ENCODE data around the gene PSMA7. TPM values are rescaled to one million over a fixed set of nuclear protein-coding genes. Genes with fewer than 3 reads are reported as not detected.

Gene PSMA7
- total RNA-seq, 1 experiment from 2014 or later, result 332 TPM

GRCh38 chr20:62157387-62158087 lies 14.3 kb upstream of the PSMA7 start:
- peaks cover 25 to 29% of the 10 kb centered on the region in 2 experiments for H3K4me1 Mint-ChIP-seq
- Histone ChIP-seq H3K4ac (ENCODE audit: low read depth, low read length) (no peak overlapping the region), H2BK120ac (ENCODE audit: low read depth, low read length, poor library complexity, severe bottlenecking) (no peak overlapping the region), H3K79me2 (ENCODE audit: insufficient read depth, low read length) (peaks cover 12% of the 10 kb centered on the region; the same call in 1 of the 2 replicates), H3K27ac (ENCODE audit: insufficient read length, low read depth, low read length) (no peak overlapping the region), H4K20me1 (ENCODE audit: control insufficient read depth, insufficient read depth, insufficient read length) (no peaks in the 10 kb centered on the region), H3K14ac (ENCODE audit: insufficient read depth, low read length) (no peak overlapping the region; the same call in 1 of the 2 replicates), H3K56ac (ENCODE audit: insufficient read length, low read depth, low read length) (no peak overlapping the region), H3K23me2 (ENCODE audit: insufficient read length, low read depth, low read length, poor library complexity, severe bottlenecking) (no peaks in the 10 kb centered on the region), H3K9ac (ENCODE audit: extremely low read depth, insufficient read length, low read length) (no peak overlapping the region), H3K4me1 (ENCODE audit: insufficient read depth, low read length) (no peaks in the 10 kb centered on the region), H2AK5ac (ENCODE audit: insufficient read length, low read length) (no peak overlapping the region), H2BK20ac (ENCODE audit: low read depth, low read length, poor library complexity, severe bottlenecking) (no peak overlapping the region), H2BK15ac (ENCODE audit: low read depth, low read length) (no peak overlapping the region), H3K9me3 (ENCODE audit: control insufficient read depth, low read depth, low read length) (no peaks in the 10 kb centered on the region), H3K18ac (ENCODE audit: insufficient read length, low read depth, low read length) (no peak overlapping the region), H4K8ac (replicated peaks; ENCODE audit: insufficient read length, low read depth, low read length) (no peak overlapping the region), H2BK5ac (ENCODE audit: insufficient read length, low read length) (no peak overlapping the region), H4K5ac (ENCODE audit: insufficient read length, low read depth, low read length) (no peak overlapping the region), H3K4me2 (ENCODE audit: insufficient read depth, insufficient read length, low read length) (no peak overlapping the region), H4K91ac (ENCODE audit: insufficient read length, low read depth, low read length) (no peak overlapping the region), H3K23ac (ENCODE audit: insufficient read length, low read depth, low read length) (no peak overlapping the region), H3K27me3 (ENCODE audit: insufficient read depth, low read length) (no peaks in the 10 kb centered on the region), H2BK12ac (ENCODE audit: insufficient read length, low read depth, low read length) (no peak overlapping the region), H2AFZ (ENCODE audit: low read length) (no peak overlapping the region), H3K79me1 (ENCODE audit: insufficient read depth, low read depth, low read length, poor library complexity, severe bottlenecking) (peaks cover 4% of the 10 kb centered on the region), H3T11ph (ENCODE audit: low read length) (no peak overlapping the region)
- no CpG with 5 or more reads among the region's 25 CpGs for WGBS (ENCODE audit: extremely low coverage, insufficient read length, low lambda C conversion rate)
- H3K36me3 Mint-ChIP-seq (ENCODE audit: insufficient read depth in 1 of 3, low read depth in 3 of 3), result peaks cover 32 to 55% (median 50%) of the 10 kb centered on the region in 3 experiments
- DNase-seq, result no peak
- H3K9me3 Mint-ChIP-seq, result peaks cover 4 to 6% of the 10 kb centered on the region in 2 experiments; a peak in 2 of 5 replicates
- TF ChIP-seq CTCF (conservative IDR thresholded peaks at IDR 0.05), result no peak
- no peaks in the 10 kb centered on the region for H3K27me3 Mint-ChIP-seq (ENCODE audit: low read depth)
- H3K27ac Mint-ChIP-seq, result peak overlapping the region in 2 of 3 experiments; percentile 48 to 68; a peak in 2 of 7 replicates
- H3K4me3 Mint-ChIP-seq, result no peak overlapping the region
